VCaP (cell line): ENCODE results near the gene PSMB7.

Experiments
- H3K27ac ChIP-seq: fragments of 450-650 bp; 2 replicates; pipeline ENCODE4 v1.5.1; 2017
- TF ChIP-seq, protein P1 (sequence below): fragments of 450-650 bp; conservative IDR thresholded peaks from 2 replicates; pipeline ENCODE4 v1.5.1; 2017; ENCODE audit warnings: mild to moderate bottlenecking, moderate library complexity

Gene PSMB7

DNA sequence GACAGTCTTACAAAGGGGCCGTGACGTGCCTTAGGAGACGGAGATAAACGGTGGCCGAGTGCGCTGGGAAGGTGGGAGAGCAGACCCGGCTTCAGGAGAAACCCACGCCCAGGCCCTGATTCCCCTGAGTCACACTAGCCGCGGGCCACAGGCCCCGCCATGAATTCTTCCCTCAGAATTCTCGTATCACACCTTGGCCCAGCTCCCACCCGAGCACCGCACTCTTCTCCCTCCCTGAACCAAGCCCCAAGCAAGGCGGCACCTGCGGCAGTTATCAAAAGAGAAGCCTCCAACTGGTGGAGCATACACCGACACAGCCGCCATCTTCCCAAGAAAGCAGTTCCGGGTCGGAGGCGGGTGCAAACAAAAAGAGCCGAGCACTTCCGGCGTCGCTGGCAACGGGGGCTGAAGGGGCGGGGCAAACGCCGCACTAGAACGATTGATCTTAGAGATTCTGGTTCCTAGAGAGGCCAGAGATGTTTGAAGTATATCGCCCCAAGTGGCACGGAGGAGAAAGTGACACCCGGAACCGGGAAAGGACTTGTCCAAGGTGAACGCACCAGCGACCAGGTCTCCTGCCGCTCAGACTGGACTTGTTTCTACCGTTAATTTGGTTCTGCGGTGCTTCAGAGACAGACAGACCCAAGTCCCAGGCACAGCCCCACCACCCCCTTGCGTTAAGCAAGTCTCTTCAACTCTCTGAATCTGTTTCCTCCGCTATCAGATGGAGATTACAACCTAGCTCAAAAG, at the start of gene PSMB7:
TSS of gene PSMB7 (minus strand) at position 341 of the 750 bp plus-strand sequence. CDS start at position 324, 17 bp downstream.
- H3K27ac ChIP-seq, result peak within 1 kb of the TSS; percentile 80
- TF ChIP-seq, protein P1, sequence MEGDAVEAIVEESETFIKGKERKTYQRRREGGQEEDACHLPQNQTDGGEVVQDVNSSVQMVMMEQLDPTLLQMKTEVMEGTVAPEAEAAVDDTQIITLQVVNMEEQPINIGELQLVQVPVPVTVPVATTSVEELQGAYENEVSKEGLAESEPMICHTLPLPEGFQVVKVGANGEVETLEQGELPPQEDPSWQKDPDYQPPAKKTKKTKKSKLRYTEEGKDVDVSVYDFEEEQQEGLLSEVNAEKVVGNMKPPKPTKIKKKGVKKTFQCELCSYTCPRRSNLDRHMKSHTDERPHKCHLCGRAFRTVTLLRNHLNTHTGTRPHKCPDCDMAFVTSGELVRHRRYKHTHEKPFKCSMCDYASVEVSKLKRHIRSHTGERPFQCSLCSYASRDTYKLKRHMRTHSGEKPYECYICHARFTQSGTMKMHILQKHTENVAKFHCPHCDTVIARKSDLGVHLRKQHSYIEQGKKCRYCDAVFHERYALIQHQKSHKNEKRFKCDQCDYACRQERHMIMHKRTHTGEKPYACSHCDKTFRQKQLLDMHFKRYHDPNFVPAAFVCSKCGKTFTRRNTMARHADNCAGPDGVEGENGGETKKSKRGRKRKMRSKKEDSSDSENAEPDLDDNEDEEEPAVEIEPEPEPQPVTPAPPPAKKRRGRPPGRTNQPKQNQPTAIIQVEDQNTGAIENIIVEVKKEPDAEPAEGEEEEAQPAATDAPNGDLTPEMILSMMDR, result peak; percentile 90

DNA sequence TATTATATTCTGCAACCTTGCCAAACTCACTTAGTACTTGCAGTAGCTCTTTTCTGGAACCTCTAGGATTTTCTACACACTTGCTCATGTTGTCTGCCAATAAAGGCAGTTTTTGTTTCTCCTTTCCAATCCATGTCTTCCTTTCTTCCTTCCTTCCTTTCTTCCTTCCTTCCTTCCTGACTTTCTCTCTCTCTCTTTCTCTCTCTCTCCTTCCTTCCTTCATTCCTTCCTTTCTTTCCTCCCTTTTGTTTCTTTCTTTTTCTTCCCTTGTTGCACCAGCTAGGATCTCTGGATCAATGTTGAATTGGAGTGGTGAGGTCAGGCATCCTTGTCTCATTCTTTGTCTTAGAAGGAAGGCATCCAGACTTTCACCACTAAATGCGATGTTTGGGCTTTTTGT, 47.5 kb upstream of the PSMB7 start:
- no peak overlapping the region for H3K27ac ChIP-seq
- TF ChIP-seq, protein P1, result no peak

DNA sequence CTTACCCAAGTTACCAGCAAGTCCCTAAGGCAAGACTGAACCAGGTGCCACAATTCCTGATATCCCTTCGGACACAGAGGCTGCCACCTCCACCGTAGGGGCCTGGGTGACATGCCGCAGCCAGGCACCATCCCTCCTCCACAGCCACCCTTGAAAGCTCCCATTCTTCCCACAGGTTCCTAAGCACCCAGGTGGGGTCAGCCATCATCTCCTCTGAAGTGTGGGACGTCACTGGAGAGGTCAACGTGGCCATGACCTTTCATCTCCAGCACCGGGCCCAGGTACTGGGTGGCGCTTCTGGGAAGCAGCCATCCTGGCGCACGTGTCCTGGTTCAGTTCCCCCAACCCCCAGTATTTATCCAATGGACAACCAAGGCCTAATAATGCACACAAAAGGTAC, 43.2 kb upstream of the PSMB7 start:
- TF ChIP-seq, protein P1, result no peak
- no peak overlapping the region for H3K27ac ChIP-seq

DNA sequence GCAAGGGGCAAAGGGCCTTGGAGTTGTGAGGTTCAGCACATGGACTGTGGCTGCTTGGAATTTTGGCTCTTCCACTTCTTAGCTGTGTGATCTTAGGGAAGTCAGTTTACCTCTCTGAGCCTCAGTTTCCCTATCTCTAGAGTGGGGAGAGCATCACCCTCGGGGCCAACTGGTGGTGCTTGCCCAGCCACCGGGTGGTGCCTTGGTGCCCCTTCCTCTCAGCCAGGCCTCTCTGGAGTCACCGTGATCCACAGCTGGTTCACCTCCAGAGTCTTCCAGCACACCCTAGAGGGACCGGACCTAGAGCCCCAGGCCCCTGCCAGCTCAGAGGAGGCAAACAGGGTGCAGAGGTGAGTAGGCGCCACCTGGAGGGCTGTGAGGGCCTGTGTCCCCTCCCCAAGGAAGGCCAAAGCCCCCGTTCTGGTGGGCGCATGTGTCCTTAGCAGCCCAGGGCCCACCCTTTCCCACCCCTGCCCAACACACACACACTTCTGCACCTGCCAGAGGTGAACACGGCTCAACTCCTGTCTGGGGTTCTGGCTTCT, 42.7 kb upstream of the PSMB7 start:
- TF ChIP-seq, protein P1, result no peak
- H3K27ac ChIP-seq, result no peak overlapping the region

DNA sequence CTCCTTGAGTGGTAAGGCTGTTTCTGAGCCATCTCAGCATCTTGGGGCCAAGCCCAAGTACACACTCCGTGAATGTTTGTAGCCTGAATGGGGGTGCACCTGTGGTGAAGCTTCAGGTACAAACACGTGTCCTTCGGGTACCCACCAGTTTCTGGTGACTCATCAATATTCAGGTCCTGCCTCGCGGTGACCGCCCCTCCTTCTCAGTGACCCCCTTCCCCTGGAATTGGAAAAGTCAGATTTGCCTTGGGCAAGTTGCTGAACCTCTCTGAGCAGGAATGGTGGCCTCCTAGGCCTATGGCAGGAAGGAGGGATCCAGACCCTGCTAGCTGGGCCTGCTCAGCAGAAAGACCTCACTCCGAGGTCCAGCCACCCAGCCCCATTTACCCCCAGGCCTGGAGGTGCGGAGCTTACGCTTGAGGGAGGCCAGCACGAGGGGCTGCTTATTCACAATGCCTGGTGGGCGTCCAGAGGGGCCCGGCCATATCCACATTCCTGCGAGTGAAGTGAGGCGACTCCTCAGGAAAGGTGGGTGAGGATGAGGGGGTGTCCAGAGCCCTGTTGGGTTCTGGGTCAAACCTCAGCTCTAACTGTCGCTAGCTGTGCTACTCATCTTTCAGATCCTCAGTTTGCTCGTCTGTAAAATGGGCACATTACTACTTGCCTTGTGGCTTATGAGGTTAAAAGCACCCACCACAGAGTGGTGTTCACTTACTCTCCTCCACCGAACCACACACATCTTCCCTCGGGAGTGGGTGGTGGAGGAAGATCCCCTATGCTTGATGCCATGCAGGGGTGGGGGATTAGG, 42.0 kb upstream of the PSMB7 start:
- no peak overlapping the region for H3K27ac ChIP-seq
- TF ChIP-seq, protein P1, result no peak

DNA sequence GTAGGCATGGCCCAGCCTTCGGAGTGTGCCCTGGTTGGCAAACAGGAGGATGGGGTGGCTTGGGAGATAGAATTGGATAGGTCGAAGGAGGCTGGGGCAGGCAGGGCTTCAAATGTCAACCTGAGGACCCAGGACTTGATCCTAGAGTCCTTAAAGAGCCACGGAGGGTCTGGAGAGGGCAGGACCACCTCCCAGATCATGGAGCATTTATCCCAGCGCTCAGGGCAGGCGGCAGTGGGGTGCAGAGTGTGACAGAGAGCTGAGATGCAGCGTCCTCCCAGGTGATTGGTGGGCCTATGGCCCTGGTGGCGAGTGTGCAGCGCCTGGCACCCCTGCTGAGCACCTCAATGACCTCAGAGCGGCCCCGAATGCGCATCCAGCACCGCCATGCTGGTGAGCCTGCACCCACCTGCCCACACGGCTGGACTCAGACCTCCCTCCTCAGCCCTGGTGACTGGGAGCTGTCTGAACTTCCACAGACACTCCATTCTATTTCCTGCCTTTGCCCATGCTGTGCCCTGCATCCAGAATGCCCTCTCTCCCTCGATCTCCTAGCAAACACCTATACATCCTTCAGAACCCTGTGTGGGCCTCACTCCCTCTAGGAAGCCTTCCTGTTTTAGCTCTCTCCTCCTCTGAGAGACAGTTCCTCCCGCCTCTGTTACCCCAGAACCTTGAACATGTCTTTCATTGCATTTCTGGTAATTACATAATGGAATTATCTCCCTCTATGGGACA, 41.3 kb upstream of the PSMB7 start:
- TF ChIP-seq, protein P1, result no peak
- no peak overlapping the region for H3K27ac ChIP-seq

DNA sequence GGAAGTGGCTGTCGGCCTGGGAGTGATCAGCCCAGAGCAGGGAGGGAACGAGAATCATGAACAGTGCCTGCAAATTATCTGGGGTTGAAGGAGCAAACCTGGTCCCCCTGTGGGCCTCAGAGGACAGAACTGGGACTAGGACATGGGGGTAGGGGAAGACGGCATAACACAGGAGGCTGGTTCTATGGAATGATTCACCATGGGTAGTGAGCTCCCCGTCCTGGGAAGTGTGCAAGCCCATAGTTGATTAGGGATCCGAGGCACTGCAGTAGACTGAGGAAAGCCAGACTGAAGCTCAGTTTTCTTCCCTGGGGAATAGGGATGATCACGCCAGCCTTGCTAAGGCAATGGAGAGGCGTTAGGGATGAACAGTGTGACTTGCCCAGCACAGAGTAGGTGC, 40.6 kb upstream of the PSMB7 start:
- TF ChIP-seq, protein P1, result no peak
- H3K27ac ChIP-seq, result no peak overlapping the region
